ENCODE measurements around the gene BIVM. TPM values are rescaled to one million over a fixed set of nuclear protein-coding genes. Genes with fewer than 3 reads are reported as not detected.

The BIVM gene
- total RNA-seq, 1 donor from 2014 or later: 16.6 TPM

- no peaks in the 10 kb centered on the region for H3K27me3 ChIP-seq (ENCODE audit: control insufficient read depth, insufficient read depth, low read length)
- DNase-seq (ENCODE audit: low read depth): no peak
- H3K36me3 ChIP-seq (ENCODE audit: control insufficient read depth, insufficient read depth, low read length): peaks cover 5% of the 10 kb centered on the region
- H3K4me3 ChIP-seq (ENCODE audit: low read depth, low read length): no peak overlapping the region
- TF ChIP-seq CTCF (IDR thresholded peaks at IDR 0.05; ENCODE audit: insufficient read depth, low read length, poor library complexity, severe bottlenecking): no peak
These were observed 63.8 kb downstream of the BIVM start for GRCh38 chr13:102862624-102863210.

- DNase-seq (ENCODE audit: low read depth): no peak
These were observed 64.7 kb downstream of the BIVM start for GRCh38 chr13:102863590-102863989.

GRCh38 chr13:102868366-102868936 lies 69.5 kb downstream of the BIVM start:
- TF ChIP-seq CTCF (IDR thresholded peaks at IDR 0.05; ENCODE audit: insufficient read depth, low read length, poor library complexity, severe bottlenecking): no peak
- Histone ChIP-seq H3K4me3 (ENCODE audit: low read depth, low read length) (no peak overlapping the region), H3K36me3 (ENCODE audit: control insufficient read depth, insufficient read depth, low read length) (peaks cover 2% of the 10 kb centered on the region), H3K27me3 (ENCODE audit: control insufficient read depth, insufficient read depth, low read length) (no peaks in the 10 kb centered on the region)
- no peak for DNase-seq (ENCODE audit: low read depth)

More at GRCh38 chr13:102863590-102863989, 64.7 kb downstream of the BIVM start:
- Histone ChIP-seq H3K36me3 (ENCODE audit: control insufficient read depth, insufficient read depth, low read length) (peaks cover 5% of the 10 kb centered on the region), H3K4me3 (ENCODE audit: low read depth, low read length) (no peak overlapping the region), H3K27me3 (ENCODE audit: control insufficient read depth, insufficient read depth, low read length) (no peaks in the 10 kb centered on the region)
- no peak for TF ChIP-seq CTCF (IDR thresholded peaks at IDR 0.05; ENCODE audit: insufficient read depth, low read length, poor library complexity, severe bottlenecking)

GRCh38 chr13:102869948-102870676 lies 71.2 kb downstream of the BIVM start:
- Histone ChIP-seq H3K36me3 (ENCODE audit: control insufficient read depth, insufficient read depth, low read length) (peaks cover 2% of the 10 kb centered on the region), H3K27me3 (ENCODE audit: control insufficient read depth, insufficient read depth, low read length) (no peaks in the 10 kb centered on the region), H3K4me3 (ENCODE audit: low read depth, low read length) (no peak overlapping the region)
- no peak for DNase-seq (ENCODE audit: low read depth)
- TF ChIP-seq CTCF (IDR thresholded peaks at IDR 0.05; ENCODE audit: insufficient read depth, low read length, poor library complexity, severe bottlenecking): no peak

GRCh38 chr13:102870677-102871415 lies 71.9 kb downstream of the BIVM start:
- Histone ChIP-seq H3K36me3 (ENCODE audit: control insufficient read depth, insufficient read depth, low read length) (peaks cover 4% of the 10 kb centered on the region), H3K4me3 (ENCODE audit: low read depth, low read length) (no peak overlapping the region), H3K27me3 (ENCODE audit: control insufficient read depth, insufficient read depth, low read length) (no peaks in the 10 kb centered on the region)
- no peak for DNase-seq (ENCODE audit: low read depth)
- TF ChIP-seq CTCF (IDR thresholded peaks at IDR 0.05; ENCODE audit: insufficient read depth, low read length, poor library complexity, severe bottlenecking): peak; percentile 71
